GM18873 (cell line): Measurements from ENCODE around the gene RTP5.

Source experiments
- ATAC-seq: cut with Tn5 transposase; IDR thresholded peaks from one replicate; pipeline ENCODE4 v1.9.1; 2021; ENCODE audit warnings: mild to moderate bottlenecking, moderate library complexity, moderate number of reproducible peaks; ENCODE audit not compliant: unreplicated experiment, low FRiP score

The RTP5 gene

GRCh38 chr2:241857041-241857541 is 12.4 kb upstream of the RTP5 start:
- no peak for ATAC-seq

- no peak for ATAC-seq
Observed at GRCh38 chr2:241857572-241858121, 11.9 kb upstream of the RTP5 start.

GRCh38 chr2:241858206-241859016 is 11.1 kb upstream of the RTP5 start, which contains the start of gene PDCD1:
TSS of gene PDCD1 (minus strand) at chr2:241858894. CDS start at chr2:241858838, 56 bp downstream.
- no peak for ATAC-seq

- ATAC-seq = no peak
Observed at GRCh38 chr2:241859017-241859435, 10.5 kb upstream of the RTP5 start.

- ATAC-seq = no peak
Observed at GRCh38 chr2:241859436-241860183, 9.9 kb upstream of the RTP5 start.

GRCh38 chr2:241860184-241861078 is 9.1 kb upstream of the RTP5 start:
- ATAC-seq = no peak

GRCh38 chr2:241861264-241861663 is 8.3 kb upstream of the RTP5 start:
- no peak for ATAC-seq

GRCh38 chr2:241862093-241862492 is 7.4 kb upstream of the RTP5 start:
- ATAC-seq = no peak

GRCh38 chr2:241862775-241863535 is 6.6 kb upstream of the RTP5 start:
- no peak for ATAC-seq

GRCh38 chr2:241863536-241863954 is 6.0 kb upstream of the RTP5 start:
- no peak for ATAC-seq

GRCh38 chr2:241864168-241864849 is 5.2 kb upstream of the RTP5 start:
- no peak for ATAC-seq

GRCh38 chr2:241864850-241865213 is 4.7 kb upstream of the RTP5 start:
- ATAC-seq = no peak

GRCh38 chr2:241865416-241865956 is 4.0 kb upstream of the RTP5 start:
- no peak for ATAC-seq

- no peak for ATAC-seq
Observed at GRCh38 chr2:241865957-241866789, 3.4 kb upstream of the RTP5 start.

- ATAC-seq = no peak
Observed at GRCh38 chr2:241866790-241867645, 2.5 kb upstream of the RTP5 start.

- no peak for ATAC-seq
Observed at GRCh38 chr2:241867776-241868420, 1.6 kb upstream of the RTP5 start.
